HG03108 (cell line): ENCODE measurements around the gene SEMA4D.
"Not testable (repeated sequence)": the region's sequence is repeated elsewhere in the genome, so short reads cannot be mapped to it uniquely, and the experiment has no call there.

Experiments
- ATAC-seq: cut with Tn5 transposase; IDR thresholded peaks from one replicate; pipeline ENCODE4 v1.9.1; 2021; ENCODE audit warnings: moderate library complexity; ENCODE audit not compliant: unreplicated experiment

SEMA4D gene

GRCh38 chr9:89359751-89360261 lies 138.1 kb downstream of the SEMA4D start:
- ATAC-seq, result no peak

GRCh38 chr9:89358985-89359384 lies 138.9 kb downstream of the SEMA4D start:
- no peak for ATAC-seq

- ATAC-seq, result no peak
Measured at GRCh38 chr9:89358376-89358916, 139.5 kb downstream of the SEMA4D start.

- ATAC-seq, result no peak
Measured at GRCh38 chr9:89357331-89358197, 140.3 kb downstream of the SEMA4D start.

- no peak for ATAC-seq
Measured at GRCh38 chr9:89356782-89357181, 141.1 kb downstream of the SEMA4D start.

DNA sequence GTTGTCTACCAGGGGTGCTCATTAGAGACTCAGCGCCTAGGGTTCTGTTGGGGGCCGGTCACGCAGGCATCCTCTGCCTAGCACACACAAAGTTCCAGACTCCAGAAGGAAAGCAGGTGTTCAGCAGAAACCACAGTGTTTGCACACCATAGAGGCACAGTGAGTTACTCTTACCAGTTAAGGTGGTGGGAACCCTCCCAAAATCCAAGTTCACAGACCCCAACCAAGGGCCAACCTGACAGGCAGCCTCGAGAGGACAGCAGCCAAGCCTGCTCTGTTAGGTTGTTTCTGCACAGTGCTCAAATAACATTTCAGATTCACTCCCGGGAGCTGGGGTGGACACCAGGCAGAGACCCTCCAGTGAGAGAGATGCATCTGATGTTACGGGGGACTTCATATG lies 143.4 kb downstream of the SEMA4D start:
- no peak for ATAC-seq

DNA sequence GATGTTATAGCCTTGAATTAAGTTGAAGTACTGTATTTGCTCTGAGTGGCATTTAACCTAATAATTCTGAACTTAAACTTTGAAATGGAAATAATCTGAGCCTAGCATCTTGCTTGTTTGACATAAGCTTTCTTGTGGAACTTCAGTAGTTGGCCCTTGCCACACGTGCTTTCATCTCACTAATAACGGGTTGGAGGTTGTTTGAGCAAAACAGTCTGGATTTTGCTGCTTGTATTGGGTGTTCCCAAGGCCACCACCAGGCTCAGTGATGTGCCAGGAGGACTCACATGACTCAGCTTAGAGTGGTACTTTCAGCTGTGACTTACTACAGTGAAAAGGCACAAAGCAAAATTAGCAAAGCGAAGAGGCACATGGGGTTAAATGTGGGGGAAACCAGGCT lies 143.9 kb downstream of the SEMA4D start:
- no peak for ATAC-seq

GRCh38 chr9:89352874-89353649 lies 144.9 kb downstream of the SEMA4D start:
- ATAC-seq, result no peak

DNA sequence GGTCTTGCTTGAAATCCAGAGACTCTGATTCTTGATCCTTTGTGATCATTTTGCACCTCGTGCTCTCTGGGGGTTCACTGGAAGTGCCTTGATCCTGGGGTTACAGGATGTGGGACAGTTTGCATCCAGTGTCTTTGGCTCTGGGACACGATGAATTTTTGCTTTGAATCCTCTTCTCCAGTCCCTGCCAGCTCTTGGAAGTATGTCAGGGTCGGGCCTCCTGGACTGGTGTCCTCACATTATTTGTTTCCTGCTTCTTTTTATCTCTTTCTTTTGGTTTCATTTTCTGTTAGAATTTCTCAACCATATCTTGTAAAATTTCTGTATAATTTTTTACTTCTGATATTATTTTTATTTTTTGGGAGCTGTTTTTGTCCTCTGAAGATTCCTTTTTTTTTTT lies 145.5 kb downstream of the SEMA4D start:
- ATAC-seq, result no peak

DNA sequence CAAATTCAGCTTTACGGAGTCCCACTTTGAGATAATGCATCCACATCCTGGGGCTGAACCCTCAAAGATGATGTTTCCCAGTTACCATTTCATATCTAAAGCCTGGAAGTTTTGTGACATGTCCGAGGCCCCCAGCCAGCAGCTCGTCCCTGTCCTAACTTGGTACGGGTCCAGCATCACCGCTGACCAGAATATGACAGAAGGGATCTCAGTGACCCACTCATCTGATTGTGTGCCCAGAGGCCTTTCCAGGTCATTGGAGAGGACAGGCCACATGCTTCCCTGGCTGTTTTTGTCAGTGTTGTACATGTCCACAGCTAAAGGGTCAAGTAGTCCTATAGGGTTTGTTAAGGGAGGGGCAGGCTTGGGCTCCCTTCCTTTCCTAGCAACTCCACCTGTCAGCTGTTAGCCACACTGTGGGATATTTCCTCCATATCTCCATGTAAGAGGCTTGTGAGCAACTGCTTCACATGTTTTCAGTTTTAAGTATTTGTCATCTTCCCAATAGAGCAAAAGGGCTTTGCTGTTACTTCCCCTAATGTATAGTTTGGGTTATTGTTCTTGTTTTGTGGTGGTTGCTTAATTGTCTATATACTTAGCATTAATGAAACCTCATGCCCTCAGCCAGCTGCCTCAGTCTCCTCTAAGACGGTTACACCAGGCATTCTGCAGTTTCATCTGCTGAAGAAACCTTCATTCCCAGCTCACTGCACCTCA lies 146.2 kb downstream of the SEMA4D start:
- no peak for ATAC-seq

- no peak for ATAC-seq
Measured at GRCh38 chr9:89350988-89351557, 146.8 kb downstream of the SEMA4D start.

- no peak for ATAC-seq
Measured at GRCh38 chr9:89349607-89350006, 148.3 kb downstream of the SEMA4D start.

GRCh38 chr9:89347651-89348050 lies 150.3 kb downstream of the SEMA4D start:
- ATAC-seq, result no peak

GRCh38 chr9:89346696-89347095 lies 151.2 kb downstream of the SEMA4D start:
- no peak for ATAC-seq

DNA sequence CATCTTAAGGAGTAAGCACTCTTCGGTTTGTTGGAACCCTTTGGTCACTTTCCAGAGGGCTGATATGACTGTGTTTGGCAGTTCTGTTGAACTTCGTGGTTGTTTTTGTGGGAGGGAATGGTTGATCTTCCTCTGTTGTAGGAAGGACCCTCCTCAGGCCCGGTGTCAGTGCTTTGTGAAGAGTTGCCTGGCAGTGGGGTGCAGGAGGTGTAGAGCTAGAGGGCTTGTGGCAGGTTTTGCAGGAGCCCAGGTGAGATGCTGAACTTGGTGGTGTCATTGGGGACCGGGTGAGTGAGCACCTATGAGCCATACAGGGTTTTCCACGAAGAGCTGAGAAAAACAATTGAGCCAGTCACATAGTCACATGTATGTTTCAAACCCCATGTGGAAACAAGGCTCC lies 152.4 kb downstream of the SEMA4D start:
- no peak for ATAC-seq

DNA sequence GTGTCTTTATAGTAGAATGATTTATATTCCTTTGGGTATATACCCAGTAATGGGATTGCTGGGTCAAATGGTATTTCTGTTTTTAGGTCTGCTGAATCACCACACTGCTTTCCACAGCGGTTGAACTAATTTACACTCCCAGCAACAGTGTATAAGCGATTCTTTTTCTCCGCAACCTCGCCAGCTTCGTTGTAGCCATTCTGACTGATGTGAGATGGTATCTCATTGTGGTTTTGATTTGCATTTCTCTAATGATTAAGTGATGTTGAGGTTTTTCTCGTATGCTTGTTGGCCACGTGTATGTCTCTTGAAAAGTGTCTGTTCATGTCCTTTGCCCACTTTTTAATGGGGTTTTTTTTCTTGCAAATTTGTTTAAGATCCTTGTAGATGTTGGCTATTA lies 154.1 kb downstream of the SEMA4D start:
- ATAC-seq, result not testable (repeated sequence)

GRCh38 chr9:89342948-89343347 lies 155.0 kb downstream of the SEMA4D start:
- no peak for ATAC-seq

DNA sequence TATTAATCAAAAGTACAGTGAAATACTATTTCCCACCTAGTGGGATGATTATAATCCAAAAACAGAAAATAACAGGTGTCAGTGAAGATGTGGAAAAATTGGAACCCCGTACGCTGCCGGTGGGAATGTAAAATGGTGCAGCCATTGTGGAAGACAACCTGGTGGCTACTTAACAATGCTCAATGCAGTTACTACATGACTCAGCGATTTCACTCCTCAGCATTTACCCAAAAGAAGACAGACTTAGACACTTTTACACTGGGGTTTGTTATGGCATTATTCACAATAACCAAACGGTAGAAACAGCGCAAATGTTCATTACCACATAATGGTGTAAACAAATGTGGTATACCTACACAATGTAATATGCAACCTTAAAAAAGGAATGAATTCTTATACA lies 155.7 kb downstream of the SEMA4D start:
- ATAC-seq, result no peak

GRCh38 chr9:89340332-89340731 lies 157.6 kb downstream of the SEMA4D start:
- peak; percentile 79 for ATAC-seq

GRCh38 chr9:89339807-89340206 lies 158.1 kb downstream of the SEMA4D start:
- ATAC-seq, result no peak

DNA sequence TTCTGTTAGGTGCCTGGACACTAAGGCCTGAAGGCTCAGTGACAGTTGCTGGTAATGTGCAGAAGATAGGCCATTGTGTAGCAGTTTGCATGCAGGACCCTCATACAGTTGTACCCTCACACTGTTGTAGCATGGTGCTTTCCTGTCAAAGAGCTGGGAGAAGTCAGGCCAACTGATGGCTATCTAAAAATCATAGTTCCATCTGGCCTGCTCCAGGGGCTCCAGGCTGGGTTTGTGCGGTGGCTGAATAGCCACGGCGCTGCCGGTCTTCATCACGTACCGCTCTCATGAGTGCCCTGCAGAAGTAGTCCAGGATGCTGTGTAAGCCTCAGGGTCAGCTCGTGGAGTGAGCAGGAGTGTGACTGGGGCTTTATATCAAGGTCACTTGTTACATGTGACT lies 167.4 kb downstream of the SEMA4D start:
- no peak for ATAC-seq
